Activated CD4-positive, alpha-beta T cell treated with anti-CD3 and anti-CD28 coated beads for 1 hour (primary cell): ENCODE results near the gene NHLRC4.
"Not testable (repeated sequence)": the region's sequence is repeated elsewhere in the genome, so short reads cannot be mapped to it uniquely, and the experiment has no call there.

Experiments
- DNase-seq: peaks from one replicate; pipeline ENCODE4 v3.0.0-alpha.2; 2020

NHLRC4 gene

GRCh38 chr16:586047-586644 lies 19.3 kb downstream of the NHLRC4 start:
- no peak for DNase-seq

GRCh38 chr16:586645-587590 lies 20.1 kb downstream of the NHLRC4 start:
- no peak for DNase-seq

- DNase-seq, result peak; percentile 45
Observed at GRCh38 chr16:588639-588888, 21.8 kb downstream of the NHLRC4 start.

- peak; percentile 97 for DNase-seq
Observed at GRCh38 chr16:588889-589657, 22.3 kb downstream of the NHLRC4 start.

- peak; percentile 99 for DNase-seq
Observed at GRCh38 chr16:589658-590187, 22.9 kb downstream of the NHLRC4 start, which contains the start of gene RAB40C. Gene RAB40C, plus strand, starts transcription at chr16:590066. Its CDS starts 226 bp downstream, at chr16:590292.

- no peak for DNase-seq
Observed at GRCh38 chr16:590188-590814, 23.5 kb downstream of the NHLRC4 start.

- no peak for DNase-seq
Observed at GRCh38 chr16:590815-591200, 24.0 kb downstream of the NHLRC4 start.

GRCh38 chr16:591231-591630 lies 24.4 kb downstream of the NHLRC4 start:
- no peak for DNase-seq

GRCh38 chr16:591892-592517 lies 25.2 kb downstream of the NHLRC4 start:
- no peak for DNase-seq

GRCh38 chr16:592518-593306 lies 25.9 kb downstream of the NHLRC4 start:
- DNase-seq, result no peak

- no peak for DNase-seq
Observed at GRCh38 chr16:593406-593805, 26.6 kb downstream of the NHLRC4 start.

GRCh38 chr16:593807-594206 lies 27.0 kb downstream of the NHLRC4 start:
- DNase-seq, result no peak

GRCh38 chr16:595094-595528 lies 28.3 kb downstream of the NHLRC4 start:
- DNase-seq, result no peak

- DNase-seq, result no peak
Observed at GRCh38 chr16:595942-596735, 29.3 kb downstream of the NHLRC4 start.

GRCh38 chr16:596736-597060 lies 29.9 kb downstream of the NHLRC4 start:
- no peak for DNase-seq

- not testable (repeated sequence) for DNase-seq
Observed at GRCh38 chr16:597655-598054, 30.9 kb downstream of the NHLRC4 start.

- DNase-seq, result no peak
Observed at GRCh38 chr16:598823-599739, 32.3 kb downstream of the NHLRC4 start.

- DNase-seq, result no peak
Observed at GRCh38 chr16:600781-601180, 34.0 kb downstream of the NHLRC4 start.

- no peak for DNase-seq
Observed at GRCh38 chr16:603933-604332, 37.1 kb downstream of the NHLRC4 start.
